GM21423 (cell line): Measurements from ENCODE around the gene ALMS1.
A peak's percentile ranks its signal among the peaks of the same experiment; 100 is the strongest.
"Not testable (repeated sequence)": the region's sequence is repeated elsewhere in the genome, so short reads cannot be mapped to it uniquely, and the experiment has no call there.

ENCODE experiments used
- ATAC-seq: cut with Tn5 transposase; IDR thresholded peaks from one replicate; pipeline ENCODE4 v1.9.1; 2021; ENCODE audit warnings: mild to moderate bottlenecking, moderate library complexity; ENCODE audit not compliant: unreplicated experiment

ALMS1 gene

DNA sequence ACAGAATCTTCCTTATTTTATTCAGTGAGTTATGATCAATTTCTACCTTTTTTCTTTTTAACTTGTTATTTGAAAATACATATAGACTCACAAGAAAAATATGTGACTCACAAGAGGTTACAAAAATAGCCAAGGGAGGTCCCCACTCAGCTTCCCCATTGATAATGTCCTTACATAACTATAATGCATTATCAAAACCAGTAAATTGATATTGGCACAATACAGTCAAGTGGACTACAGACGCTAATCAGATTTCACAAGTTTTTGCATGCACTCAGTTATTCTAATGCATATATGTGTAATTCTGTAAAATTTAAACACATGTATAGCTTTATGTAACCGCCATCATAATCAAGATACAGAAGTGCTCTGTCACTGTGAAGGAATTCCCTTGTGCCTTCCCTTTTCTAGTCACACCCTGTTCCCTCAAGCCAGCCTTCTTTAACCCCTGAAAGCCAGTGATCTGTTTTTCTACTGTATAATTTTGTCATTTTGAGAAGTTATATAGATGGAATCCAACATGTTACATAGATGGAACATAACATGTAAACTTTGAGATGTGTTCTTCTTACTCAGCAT, 118.4 kb downstream of the ALMS1 start:
- ATAC-seq: no peak

DNA sequence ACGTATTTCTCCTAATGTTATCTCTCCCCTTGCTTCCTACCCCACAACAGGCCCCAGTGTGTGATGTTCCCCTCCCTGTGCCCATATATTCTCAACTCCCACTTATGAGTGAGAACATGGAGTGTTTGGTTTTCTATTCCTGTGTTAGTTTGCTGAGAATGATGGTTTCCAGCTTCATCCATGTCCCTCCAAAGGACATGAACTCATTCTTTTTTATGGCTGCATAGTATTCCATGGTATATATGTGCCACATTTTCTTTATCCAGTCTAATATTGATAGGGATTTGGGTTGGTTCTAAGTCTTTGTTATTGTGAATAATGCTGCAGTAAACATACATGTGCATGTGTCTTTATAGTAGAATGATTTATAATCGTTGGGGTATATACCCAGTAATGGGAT, 119.2 kb downstream of the ALMS1 start:
- not testable (repeated sequence) for ATAC-seq

DNA sequence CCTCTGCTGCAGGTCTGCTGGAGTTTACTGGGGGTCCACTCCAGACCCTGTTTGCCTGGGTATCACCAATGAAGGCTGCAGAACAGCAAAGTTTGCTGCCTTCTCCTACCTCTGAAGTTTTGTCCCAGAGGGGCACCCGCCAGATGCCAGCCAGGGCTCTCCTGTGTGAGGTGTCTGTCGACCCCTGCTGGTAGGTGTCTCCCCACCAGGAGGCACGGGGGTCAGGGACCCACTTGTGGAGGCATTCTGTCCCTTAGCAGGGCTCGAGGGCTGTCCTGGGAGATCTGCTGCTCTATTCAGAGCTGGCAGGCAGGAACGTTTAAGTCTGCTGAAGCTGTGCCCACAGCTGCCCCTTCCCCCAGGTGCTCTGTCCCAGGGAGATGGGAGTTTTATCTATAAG, 124.8 kb downstream of the ALMS1 start:
- not testable (repeated sequence) for ATAC-seq

DNA sequence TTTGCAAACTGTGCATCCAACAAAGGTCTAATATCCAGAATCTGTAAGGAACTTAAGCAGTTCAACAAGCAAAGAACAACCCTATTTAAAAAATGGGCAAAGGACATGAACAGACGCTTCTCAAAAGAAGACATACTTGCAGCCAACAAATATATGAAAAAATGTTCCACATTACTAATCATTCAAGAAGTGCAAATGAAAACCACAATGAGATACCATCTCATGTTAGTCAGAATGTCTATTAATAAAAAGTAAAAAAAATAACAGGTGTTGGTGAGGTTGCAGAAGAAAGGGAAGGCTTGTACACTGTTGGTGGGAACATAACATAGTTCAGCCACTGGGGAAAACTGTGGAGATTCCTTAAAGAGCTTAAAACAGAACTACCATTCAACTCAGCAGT, 130.4 kb downstream of the ALMS1 start:
- no peak for ATAC-seq

DNA sequence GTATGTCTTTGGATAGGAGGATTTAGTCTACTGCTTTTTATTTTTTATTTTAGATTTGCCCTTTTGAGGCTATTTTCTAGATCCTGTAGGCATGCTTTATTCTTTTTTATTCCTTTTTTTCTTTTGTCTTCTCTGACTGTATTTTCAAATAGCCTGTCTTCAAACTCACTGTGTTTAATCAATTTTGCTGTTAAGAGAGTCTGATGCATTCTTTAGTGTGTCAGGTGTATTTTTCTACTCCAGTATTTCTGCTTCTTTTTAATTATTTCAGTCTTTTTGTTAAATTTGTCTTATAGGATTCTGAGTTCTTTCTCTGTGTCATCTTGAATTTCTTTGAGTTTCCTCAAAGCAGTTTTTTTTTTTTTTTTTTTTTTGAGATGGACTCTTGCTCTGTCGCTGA, 143.1 kb downstream of the ALMS1 start:
- no peak for ATAC-seq

DNA sequence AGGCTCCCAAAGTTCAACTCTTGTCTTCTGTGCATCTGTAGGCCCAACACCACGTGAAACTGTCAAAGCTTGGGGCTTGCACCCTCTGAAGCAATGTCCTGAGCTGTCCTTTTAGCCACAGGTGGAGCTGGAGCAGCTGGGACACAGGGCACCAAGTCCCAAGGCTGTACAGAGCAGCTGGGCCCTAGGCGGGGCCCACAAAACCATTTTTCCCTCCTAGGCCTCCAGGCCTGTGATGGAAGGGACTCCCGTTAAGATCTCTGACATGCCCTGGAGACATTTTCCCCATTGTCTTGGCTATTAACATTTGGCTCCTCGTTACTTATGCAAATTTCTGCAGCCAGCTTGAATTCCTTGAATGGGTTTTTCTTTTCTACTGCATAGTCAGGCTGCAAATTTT, 145.1 kb downstream of the ALMS1 start:
- ATAC-seq: not testable (repeated sequence)

DNA sequence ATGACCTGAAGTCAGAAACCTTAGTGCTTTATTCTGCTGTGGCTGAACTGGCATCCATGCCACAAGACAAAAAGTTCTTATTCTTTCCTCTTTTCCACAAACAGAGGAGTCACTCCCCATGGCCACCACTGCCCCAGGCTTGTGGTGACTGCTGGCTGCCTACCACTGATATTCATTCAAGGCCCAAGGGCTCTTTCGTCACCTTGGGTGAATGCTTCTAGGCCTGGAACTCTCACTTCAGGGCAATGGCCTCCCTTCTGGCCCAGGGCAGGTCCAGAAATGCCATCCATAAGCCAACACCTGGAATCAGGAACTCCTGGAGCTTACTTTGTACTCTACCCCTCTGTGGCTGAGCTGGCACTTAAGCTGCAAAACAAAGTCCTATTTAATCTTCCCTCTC, 146.7 kb downstream of the ALMS1 start:
- ATAC-seq: no peak

DNA sequence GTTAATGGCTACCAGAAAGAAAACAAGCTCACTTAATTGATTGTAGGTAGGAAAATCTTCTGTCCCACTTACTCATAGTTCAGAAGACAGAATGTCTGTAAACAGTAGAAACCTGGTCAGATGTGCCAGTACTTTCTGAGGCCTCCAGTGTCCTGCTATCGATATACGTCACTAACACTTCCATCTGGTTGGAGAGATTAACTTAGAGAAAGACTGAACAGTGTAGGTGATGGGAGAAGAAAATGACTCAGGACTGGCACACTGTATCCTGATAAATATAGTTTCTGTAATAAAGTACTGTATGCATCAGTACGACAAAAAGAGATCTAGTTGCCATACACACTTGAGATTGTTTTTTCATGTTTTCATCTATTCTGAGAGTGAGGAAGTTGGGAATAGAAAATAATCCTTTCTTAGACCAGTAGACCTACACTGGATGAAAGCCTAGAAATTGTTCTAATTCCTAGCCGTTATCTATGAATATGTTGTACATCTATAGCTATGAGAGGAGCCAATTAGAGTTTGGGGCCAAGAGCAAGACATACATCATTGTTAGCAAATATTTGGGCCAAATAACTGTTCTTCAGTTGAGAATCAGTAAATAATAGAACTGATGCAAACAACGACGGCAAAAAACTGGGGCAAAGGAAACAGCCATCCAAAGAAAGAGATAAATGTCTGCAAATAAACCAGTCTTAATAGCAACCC, 150.7 kb downstream of the ALMS1 start:
- ATAC-seq: no peak

DNA sequence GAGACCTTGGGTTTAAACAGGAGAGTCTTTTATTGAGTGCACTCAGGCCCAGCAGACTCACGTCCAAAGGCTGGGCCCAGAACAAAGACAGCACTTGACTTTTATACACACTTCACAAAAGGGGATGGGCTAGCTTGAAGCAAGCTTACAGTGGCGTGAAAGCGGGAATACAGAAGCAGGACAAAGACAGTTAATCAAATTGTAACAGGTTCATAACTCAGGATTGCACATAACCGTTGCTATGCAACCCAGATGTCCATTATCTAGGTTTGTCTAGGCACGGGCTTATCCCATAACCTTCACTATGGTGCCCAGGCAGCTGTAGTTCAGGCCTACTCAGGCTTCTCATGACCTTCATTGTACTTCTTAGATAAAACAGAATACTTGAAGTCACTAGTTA, 175.2 kb downstream of the ALMS1 start:
- ATAC-seq: not testable (repeated sequence)

DNA sequence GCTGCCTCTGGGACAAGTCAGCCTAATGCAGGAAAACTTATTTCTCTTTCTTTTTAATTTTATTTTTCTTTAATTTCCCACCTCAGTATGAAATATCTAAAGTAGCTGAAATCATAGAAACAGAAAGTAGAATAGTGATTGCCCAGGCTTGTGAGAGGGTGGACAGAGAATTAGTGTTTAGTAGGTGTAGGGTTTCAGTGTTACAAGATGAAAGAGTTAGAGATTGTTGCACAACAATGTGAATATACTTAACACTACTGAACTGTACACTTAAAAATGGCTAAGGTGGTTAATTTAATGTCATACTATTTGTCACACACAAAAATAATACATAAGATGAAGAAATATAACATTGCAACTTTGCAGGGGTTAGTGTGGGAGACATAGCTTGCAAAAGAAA, 175.8 kb downstream of the ALMS1 start:
- ATAC-seq: no peak

DNA sequence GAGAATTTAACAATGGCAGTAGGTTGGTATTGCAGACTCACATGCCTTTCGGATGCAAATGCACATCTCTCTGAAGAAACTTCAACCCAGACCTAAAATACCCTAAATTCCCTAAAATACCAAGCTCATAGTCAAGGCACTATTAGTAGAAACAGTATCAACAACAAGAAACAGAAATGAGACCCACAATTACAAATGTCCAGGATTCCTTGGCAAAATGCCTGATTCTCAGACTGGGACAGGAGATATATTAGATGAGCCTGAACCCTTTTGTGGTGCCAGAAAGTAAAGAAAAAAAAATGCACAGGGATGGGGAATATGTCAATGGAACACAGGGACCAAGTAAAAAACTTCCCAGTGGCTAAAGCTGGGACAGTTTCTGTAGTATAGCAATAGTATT, 179.3 kb downstream of the ALMS1 start:
- no peak for ATAC-seq

DNA sequence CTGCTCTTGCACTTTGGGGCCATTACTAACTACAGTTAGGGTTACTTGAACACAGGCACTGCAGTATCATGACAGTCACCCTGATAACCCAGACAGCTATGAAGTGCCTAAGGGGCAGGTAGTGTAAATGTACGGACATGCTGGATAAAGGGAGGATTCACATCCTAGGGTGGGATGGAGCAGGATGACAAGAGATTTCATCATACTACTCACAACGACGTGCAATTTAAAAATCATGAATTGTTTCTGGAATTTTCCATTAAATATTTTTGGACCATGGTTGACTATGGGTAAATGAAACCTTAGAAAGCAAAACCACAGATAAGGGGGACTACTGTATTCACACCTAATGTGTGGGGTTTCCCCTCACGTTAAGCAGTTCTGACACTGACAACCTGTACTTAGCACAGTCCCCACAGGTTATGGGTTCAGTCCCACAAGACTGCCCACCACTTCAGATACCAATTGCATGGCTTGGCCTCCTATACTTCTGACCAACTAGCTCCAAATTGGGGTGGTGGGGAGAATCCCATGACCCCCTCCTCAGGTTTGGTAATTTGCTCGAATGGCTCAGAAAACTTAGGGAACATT, 180.7 kb downstream of the ALMS1 start:
- ATAC-seq: no peak

DNA sequence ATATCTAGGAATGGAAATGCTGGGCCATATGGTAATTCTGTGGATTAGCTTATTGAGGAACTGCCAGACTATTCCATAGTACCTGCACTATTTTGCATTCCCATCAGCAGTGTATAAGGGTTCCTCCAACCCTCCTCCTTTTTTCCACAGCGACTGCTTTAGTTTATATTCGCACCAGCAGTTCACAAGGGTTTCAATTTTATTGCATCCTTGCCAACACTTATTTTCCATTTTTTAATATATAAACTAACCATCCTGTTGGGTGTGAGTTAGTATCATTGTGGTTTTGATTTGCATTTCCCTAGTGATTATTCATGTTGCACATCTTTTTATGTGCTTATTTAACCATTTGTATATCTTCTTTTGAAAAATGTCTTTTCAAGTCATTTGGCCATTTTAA, 189.6 kb downstream of the ALMS1 start:
- no peak for ATAC-seq

DNA sequence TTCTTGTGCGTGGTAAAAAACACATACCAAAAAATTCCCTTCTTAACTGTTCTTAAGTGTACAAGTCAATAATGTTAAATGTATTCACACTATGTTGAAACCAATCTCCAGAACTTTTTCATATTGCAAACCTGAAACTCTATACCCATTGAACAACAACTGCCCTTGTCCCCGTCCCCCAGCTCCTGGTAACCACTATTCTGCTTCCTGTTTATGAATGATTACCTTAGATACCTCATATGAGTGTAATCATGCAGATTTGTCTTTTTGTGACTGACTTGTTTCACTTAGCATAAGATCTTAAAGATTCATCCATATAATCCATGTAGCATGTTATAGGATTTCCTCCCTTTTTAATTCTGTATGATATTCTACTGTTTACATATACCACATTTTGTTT, 196.7 kb downstream of the ALMS1 start:
- ATAC-seq: no peak

DNA sequence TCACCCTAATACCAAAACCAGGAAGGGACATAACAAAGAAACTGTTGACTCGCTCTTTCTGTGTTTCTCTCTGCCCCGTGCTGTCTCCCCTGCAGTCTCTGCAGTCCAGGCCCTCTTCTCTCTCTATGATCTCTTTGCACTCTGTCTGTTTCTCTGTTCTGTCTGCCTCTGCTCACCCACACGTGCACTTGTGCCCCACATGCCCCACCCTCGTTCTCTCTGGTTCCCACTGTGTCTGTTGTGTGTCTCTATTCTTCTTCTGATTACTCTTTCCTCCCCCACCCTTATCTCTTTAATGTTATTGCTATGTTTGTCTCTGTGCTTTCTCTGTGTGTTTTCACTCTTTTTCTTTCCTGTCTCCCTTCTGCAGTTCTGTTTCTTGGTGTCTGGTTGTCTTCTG, 202.5 kb downstream of the ALMS1 start:
- no peak for ATAC-seq

DNA sequence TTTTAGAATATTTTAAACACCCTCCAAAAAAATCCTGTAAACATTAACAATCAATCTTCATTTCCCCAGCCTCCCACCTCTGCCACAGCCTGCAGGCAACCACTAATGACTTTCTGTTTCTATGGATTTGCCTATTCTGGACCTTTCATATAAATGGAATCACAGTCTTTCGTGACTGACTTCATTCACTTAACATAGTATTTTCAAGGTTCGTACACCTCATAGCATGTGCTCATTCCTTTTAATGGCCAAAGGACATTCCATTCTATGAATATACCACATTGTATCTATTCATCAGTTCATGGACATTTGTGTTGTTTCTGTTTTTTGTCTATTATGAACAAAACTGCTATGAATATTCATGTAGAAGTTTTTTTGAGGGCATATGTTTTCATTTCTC, 208.0 kb downstream of the ALMS1 start:
- no peak for ATAC-seq

DNA sequence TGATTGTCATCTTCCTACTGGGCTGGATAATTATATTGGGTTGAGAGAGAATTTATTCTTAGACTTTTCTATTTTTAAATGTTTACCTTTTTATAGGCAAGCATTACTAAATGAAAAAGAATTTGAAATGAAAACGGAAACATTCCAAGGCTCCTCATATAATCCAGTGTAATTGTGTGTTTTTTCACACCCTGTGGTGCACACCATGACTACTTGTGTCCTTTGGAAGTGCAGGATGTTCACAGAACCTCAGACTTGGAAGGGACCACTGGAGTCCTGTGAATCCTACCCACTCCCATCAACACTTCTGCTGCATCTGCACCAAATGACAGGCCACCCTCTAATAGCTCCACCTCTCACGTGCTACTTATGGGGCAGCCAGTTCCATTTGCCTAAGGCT, 208.6 kb downstream of the ALMS1 start:
- ATAC-seq: no peak

DNA sequence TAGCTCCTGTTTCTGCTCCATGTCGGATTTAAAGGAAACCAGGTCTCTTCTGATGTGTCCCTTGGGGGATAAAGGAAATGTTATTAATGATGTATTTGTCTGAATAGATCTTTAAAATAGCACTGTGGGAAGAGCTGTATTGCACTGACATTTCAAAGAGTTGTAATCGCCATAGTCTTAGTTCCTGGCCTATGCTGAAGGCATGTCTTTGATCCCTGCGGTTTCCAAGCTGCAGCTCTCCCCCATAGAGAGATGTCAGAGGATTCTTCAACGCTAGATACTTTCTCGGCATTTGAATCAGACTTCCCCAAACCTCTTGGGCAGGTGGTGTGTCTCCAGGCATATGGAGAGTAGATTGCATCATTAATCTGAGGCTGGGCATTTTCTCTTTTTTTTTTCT, 216.1 kb downstream of the ALMS1 start:
- no peak for ATAC-seq

DNA sequence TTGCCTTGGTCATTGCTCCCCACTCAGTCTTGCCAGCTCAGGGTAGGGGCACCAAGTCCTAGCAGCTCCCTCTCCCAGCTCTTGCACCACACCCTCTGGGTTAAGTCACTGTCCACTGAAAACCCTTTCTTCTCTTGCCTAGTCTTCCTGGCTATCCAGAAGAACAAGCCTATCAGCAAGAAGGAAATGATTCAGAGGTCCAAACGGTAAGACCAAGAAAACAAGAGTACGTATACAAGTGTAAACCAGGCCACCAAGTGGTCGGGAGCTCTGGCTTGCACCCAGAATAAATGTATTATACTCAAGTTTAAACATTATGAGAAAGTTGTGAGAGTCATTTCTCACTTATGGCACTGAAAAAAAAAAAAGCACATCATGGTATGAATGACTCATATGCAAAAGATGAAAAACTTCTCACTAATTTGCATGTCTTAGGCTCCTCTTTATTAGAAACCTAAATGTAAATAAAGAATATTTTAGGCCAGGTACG, 217.5 kb downstream of the ALMS1 start:
- peak; percentile 58 for ATAC-seq

DNA sequence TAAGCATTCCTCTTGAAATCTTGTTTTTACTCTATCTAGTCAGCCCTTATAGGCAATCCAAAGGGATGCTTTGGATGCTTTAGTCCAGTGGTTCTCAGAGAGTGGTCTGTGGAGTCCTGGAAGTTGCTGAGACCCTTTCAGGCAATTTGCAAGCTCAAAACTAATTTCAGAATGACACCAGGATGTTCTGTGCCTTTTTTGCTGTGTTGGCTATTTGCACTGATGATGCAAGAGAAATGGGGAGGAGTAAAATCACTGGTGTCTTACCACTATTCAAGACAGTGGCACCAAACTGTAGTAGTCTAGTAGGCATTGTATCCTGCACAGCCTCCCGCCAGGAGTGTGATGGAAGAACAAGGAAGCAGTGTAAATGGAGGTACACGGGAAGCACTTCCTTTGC, 219.0 kb downstream of the ALMS1 start:
- not testable (repeated sequence) for ATAC-seq

DNA sequence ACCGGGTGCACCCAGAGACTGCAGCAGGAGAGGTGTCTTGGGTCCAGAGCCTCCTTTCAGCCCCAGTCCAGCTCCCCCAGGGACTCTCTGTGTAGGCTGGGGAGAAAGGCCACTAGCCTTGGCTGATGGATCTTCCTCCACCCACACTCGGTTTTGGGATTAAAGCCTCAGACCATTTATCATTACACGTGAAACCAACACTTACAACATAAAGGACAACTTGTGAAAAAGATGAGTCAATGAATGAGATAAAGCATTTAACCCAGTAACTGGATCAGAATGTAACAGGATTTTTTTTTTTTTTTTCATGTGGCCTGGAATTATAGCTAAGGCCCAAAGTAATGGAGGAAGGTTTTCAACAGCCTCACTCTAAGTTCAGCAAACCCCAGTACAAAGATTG, 224.5 kb downstream of the ALMS1 start:
- ATAC-seq: no peak

DNA sequence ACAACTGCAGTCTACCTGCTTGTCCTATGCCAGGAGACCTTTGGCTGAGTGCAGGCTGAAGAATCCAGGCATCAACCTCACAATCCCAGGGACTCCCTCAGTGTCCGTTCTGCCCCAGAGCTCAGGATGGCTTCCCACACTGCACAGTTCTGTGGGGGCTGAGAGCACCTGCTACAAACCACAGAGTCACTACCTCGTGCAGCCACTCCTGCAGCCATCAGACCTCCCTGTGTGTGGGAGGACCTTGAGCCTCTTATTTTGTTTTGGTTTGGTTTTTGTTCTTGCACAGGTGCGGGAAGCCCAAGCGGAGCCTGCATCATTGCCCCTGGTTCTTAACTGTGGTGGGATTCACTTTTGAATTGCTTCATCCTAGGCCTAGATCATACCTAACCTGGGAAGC, 225.6 kb downstream of the ALMS1 start:
- no peak for ATAC-seq
